Activated naive CD8-positive, alpha-beta T cell treated with anti-CD3 and anti-CD28 coated beads for 36 hours (primary cell): Measurements from ENCODE around the gene ARMC9. TPM values are rescaled to one million over a fixed set of nuclear protein-coding genes. Genes with fewer than 3 reads are reported as not detected.
"Not testable (repeated sequence)": the region's sequence is repeated elsewhere in the genome, so short reads cannot be mapped to it uniquely, and the experiment has no call there.

Experiments used
- DNase-seq: peaks from one replicate; pipeline ENCODE4 v3.0.0; 2021
- H3K27ac Mint-ChIP-seq: one replicate; pipeline ENCODE4 v1.8.0; 2022; ENCODE audit warnings: mild to moderate bottlenecking, moderate library complexity, mixed read lengths
- H3K27me3 Mint-ChIP-seq: one replicate; pipeline ENCODE4 v1.8.0; 2022; ENCODE audit warnings: mild to moderate bottlenecking, mixed read lengths
- H3K36me3 Mint-ChIP-seq: one replicate; pipeline ENCODE4 v1.8.0; 2021; ENCODE audit warnings: mild to moderate bottlenecking, mixed read lengths
- H3K4me1 Mint-ChIP-seq: one replicate; pipeline ENCODE4 v1.8.0; 2021; ENCODE audit warnings: mixed read lengths
- H3K4me3 Mint-ChIP-seq: one replicate; pipeline ENCODE4 v1.8.0; 2022; ENCODE audit warnings: mild to moderate bottlenecking, moderate library complexity, mixed read lengths
- H3K9me3 Mint-ChIP-seq: one replicate; pipeline ENCODE4 v1.8.0; 2022; ENCODE audit warnings: mixed read lengths
- total RNA-seq, 2 experiments: library from RNA; stranded (reverse); gene quantifications; one replicate each; pipeline ENCODE4 v1.2.3, GENCODE V29; 2021

The ARMC9 gene
- total RNA-seq, 2 experiments from 2014 or later, result 3.9 to 5.1 TPM

GRCh38 chr2:231347638-231348037 is 149.2 kb downstream of the ARMC9 start:
- no peaks in the 10 kb centered on the region for H3K36me3 Mint-ChIP-seq

DNA sequence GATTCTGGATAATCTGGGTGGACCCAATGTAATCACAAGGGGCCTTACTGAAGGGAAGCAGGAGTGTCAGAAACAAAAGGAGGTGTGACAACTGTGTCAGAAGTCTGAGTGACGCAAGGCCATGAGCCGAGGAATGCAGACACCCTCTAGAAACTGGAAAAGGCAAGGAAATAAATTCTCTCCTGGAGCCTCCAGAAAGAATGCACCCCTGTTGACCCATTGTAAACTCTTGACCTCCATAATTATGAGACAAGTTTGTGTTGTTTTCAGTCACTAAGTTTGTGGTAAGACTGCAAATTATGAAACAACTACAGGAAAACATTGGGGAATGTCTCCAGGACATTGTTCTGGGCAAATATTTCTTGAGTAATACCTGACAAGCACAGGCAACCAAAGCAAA is 149.7 kb downstream of the ARMC9 start:
- no peaks in the 10 kb centered on the region for H3K4me1 Mint-ChIP-seq
- H3K9me3 Mint-ChIP-seq, result no peaks in the 10 kb centered on the region
- H3K27me3 Mint-ChIP-seq, result no peaks in the 10 kb centered on the region
- no peak for DNase-seq
- no peak overlapping the region for H3K4me3 Mint-ChIP-seq
- H3K36me3 Mint-ChIP-seq, result no peaks in the 10 kb centered on the region
- no peak overlapping the region for H3K27ac Mint-ChIP-seq

More at GRCh38 chr2:231347638-231348037, 149.2 kb downstream of the ARMC9 start:
- no peaks in the 10 kb centered on the region for H3K4me1 Mint-ChIP-seq
- no peaks in the 10 kb centered on the region for H3K27me3 Mint-ChIP-seq
- no peak overlapping the region for H3K27ac Mint-ChIP-seq
- H3K4me3 Mint-ChIP-seq, result no peak overlapping the region
- H3K9me3 Mint-ChIP-seq, result no peaks in the 10 kb centered on the region
- DNase-seq, result no peak

DNA sequence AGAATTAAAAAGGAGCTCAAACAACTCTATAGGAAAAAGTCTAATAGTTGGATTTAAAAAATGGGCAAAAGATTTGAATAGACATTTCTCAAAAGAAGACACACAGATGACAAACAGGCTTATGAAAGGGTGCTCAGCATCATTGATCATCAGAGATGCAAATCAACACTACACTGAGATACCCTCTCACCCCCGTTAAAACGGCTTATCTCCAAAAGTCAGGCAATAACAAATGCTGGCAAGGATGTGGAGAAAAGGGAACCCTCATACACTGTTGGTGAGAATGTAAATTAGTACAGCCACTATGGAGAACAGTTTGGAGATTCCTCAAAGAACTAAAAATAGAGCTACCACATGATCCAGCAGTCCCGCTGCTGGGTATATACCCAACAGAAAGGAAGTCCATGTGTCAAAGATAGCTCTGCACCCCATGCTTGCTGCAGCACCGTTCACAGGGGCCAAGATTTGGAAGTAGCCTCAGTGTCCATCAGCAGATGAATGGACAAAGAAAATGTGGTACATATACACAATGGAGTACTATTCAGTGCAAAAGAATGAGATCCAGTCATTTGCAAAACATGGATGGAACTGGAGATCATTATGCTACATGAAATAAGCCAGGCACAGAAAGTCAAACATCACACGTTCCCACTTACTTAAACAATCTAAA is 150.4 kb downstream of the ARMC9 start:
- H3K4me3 Mint-ChIP-seq, result no peak overlapping the region
- H3K27ac Mint-ChIP-seq, result no peak overlapping the region
- DNase-seq, result no peak
- H3K27me3 Mint-ChIP-seq, result no peaks in the 10 kb centered on the region
- no peaks in the 10 kb centered on the region for H3K36me3 Mint-ChIP-seq
- H3K9me3 Mint-ChIP-seq, result no peaks in the 10 kb centered on the region
- H3K4me1 Mint-ChIP-seq, result no peaks in the 10 kb centered on the region

GRCh38 chr2:231349374-231349735 is 150.9 kb downstream of the ARMC9 start:
- H3K27ac Mint-ChIP-seq, H3K4me1 Mint-ChIP-seq, H3K27me3 Mint-ChIP-seq, H3K4me3 Mint-ChIP-seq, H3K9me3 Mint-ChIP-seq, DNase-seq, H3K36me3 Mint-ChIP-seq: not testable (repeated sequence)

GRCh38 chr2:231351648-231352047 is 153.2 kb downstream of the ARMC9 start:
- Mint-ChIP-seq H3K4me1 (no peaks in the 10 kb centered on the region), H3K9me3 (no peaks in the 10 kb centered on the region), H3K27ac (no peak overlapping the region), H3K36me3 (no peaks in the 10 kb centered on the region), H3K4me3 (no peak overlapping the region), H3K27me3 (no peaks in the 10 kb centered on the region)
- DNase-seq, result no peak

- H3K27ac Mint-ChIP-seq, result no peak overlapping the region
- no peaks in the 10 kb centered on the region for H3K4me1 Mint-ChIP-seq
- H3K27me3 Mint-ChIP-seq, result no peaks in the 10 kb centered on the region
- H3K36me3 Mint-ChIP-seq, result no peaks in the 10 kb centered on the region
- no peak for DNase-seq
- no peaks in the 10 kb centered on the region for H3K9me3 Mint-ChIP-seq
- no peak overlapping the region for H3K4me3 Mint-ChIP-seq
Observed at GRCh38 chr2:231353469-231353868, 155.0 kb downstream of the ARMC9 start.

DNA sequence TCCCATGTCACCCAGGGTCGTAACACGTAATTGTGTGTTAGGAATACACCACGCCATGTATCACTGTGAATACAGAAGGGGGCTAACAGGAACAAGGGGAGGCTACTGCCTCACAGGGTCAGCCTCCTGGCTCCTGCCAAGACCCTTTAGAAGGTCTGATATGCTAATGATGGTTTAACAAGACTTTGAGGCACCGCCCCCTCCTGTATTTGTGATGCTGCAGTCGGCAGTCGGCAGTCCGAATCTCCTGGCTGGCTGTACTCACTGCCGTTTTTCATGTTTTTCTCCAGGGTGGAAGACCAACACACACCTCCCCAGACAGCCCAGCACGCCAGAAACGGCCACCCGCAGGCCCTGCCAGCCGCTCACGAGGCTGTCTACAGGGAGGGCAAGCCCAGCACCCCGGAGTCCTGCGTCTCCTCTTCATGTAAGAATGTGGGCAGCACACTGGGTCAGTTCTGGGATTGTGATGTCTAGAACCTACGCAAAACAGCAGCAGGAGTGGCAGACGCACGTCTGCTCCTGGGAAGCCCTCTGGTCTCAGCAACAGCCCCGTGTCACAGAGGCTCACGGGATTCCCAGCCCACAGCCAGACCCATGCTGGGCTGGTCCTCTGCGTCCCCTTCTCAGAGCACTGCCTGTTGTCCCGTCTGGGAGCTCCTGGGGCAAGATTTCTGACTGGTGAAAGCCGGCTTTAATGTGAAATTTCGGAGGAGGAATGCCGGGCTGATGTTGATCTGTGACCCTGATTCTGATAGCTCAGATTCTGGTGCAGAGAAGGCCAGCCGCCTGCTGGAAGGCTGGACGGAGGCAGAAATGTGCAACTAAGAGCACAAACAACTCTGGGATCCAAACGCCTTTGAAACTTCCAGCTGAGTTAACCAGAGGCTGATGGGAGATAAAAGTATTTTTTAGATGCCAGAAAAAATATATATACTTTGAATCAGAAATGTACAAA is 157.4 kb downstream of the ARMC9 start:
- no peak for DNase-seq
- Mint-ChIP-seq H3K9me3 (no peaks in the 10 kb centered on the region), H3K27ac (no peak overlapping the region), H3K4me3 (no peak overlapping the region), H3K36me3 (no peaks in the 10 kb centered on the region), H3K27me3 (no peaks in the 10 kb centered on the region), H3K4me1 (no peaks in the 10 kb centered on the region)

- H3K9me3 Mint-ChIP-seq, result no peaks in the 10 kb centered on the region
Observed at GRCh38 chr2:231356466-231356844, 158.0 kb downstream of the ARMC9 start.

DNA sequence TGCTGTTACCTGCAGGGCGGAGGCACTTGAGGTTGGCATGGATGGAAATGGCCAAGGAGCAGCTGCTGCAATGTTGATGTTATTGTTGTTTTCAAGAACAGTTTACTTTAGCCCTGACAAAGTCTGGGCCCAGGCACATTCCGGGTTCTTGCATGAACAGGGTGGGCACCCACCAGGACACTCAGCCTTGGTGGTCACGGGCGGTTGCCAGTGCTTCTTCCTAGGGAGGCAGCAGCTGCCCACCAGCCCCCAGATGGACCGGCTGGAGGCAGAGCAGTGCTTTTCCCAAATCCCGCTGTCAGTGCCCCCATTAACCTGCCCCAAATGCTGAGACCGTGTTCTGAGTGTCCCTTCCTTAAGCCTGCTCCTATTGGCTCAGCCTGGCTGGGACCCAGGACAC is 158.6 kb downstream of the ARMC9 start:
- DNase-seq, result no peak
- H3K9me3 Mint-ChIP-seq, result no peaks in the 10 kb centered on the region
- H3K4me1 Mint-ChIP-seq, result no peaks in the 10 kb centered on the region
- no peak overlapping the region for H3K4me3 Mint-ChIP-seq
- no peak overlapping the region for H3K27ac Mint-ChIP-seq
- no peaks in the 10 kb centered on the region for H3K36me3 Mint-ChIP-seq
- no peaks in the 10 kb centered on the region for H3K27me3 Mint-ChIP-seq

More at GRCh38 chr2:231356466-231356844, 158.0 kb downstream of the ARMC9 start:
- H3K36me3 Mint-ChIP-seq, result no peaks in the 10 kb centered on the region
- H3K4me1 Mint-ChIP-seq, result no peaks in the 10 kb centered on the region
- no peak for DNase-seq
- no peaks in the 10 kb centered on the region for H3K27me3 Mint-ChIP-seq
- no peak overlapping the region for H3K27ac Mint-ChIP-seq
- no peak overlapping the region for H3K4me3 Mint-ChIP-seq

GRCh38 chr2:231357931-231358330 is 159.5 kb downstream of the ARMC9 start:
- H3K36me3 Mint-ChIP-seq, result no peaks in the 10 kb centered on the region
- no peak overlapping the region for H3K27ac Mint-ChIP-seq
- H3K27me3 Mint-ChIP-seq, result no peaks in the 10 kb centered on the region
- no peaks in the 10 kb centered on the region for H3K4me1 Mint-ChIP-seq
- no peak overlapping the region for H3K4me3 Mint-ChIP-seq
- DNase-seq, result no peak
- H3K9me3 Mint-ChIP-seq, result no peaks in the 10 kb centered on the region

GRCh38 chr2:231359441-231359840 is 161.0 kb downstream of the ARMC9 start:
- Mint-ChIP-seq H3K4me3 (no peak overlapping the region), H3K27me3 (no peaks in the 10 kb centered on the region), H3K27ac (no peak overlapping the region), H3K4me1 (no peaks in the 10 kb centered on the region), H3K9me3 (no peaks in the 10 kb centered on the region), H3K36me3 (no peaks in the 10 kb centered on the region)
- no peak for DNase-seq

DNA sequence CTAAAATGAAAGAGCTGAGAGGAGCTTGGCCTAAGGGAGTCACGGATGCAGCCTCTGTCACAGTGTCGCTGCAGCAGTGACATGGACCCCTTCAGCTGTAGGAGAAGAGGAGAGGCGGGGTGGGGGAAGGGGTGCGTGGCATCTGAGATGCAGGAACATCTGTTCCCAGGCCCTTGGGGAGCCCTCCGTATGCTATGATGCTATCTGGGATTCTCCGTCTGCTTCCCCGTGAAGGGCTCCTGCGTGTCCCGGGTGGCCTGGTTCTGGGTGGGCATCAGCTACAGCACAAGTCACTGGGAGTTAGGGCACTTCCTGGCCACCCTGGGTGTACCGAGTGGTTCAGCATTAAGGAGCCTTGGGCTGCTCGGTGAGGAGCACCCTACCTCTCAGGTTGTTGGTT is 161.5 kb downstream of the ARMC9 start:
- H3K4me1 Mint-ChIP-seq, result no peaks in the 10 kb centered on the region
- H3K4me3 Mint-ChIP-seq, result no peak overlapping the region
- H3K27ac Mint-ChIP-seq, result no peak overlapping the region

GRCh38 chr2:231360401-231360800 is 162.0 kb downstream of the ARMC9 start:
- no peaks in the 10 kb centered on the region for H3K9me3 Mint-ChIP-seq
- H3K4me1 Mint-ChIP-seq, result no peaks in the 10 kb centered on the region
- no peak overlapping the region for H3K27ac Mint-ChIP-seq
- no peak overlapping the region for H3K4me3 Mint-ChIP-seq
- H3K36me3 Mint-ChIP-seq, result no peaks in the 10 kb centered on the region
- DNase-seq, result no peak
- no peaks in the 10 kb centered on the region for H3K27me3 Mint-ChIP-seq

More for the DNA sequence above, 161.5 kb downstream of the ARMC9 start:
- H3K27me3 Mint-ChIP-seq, result no peaks in the 10 kb centered on the region
- H3K36me3 Mint-ChIP-seq, result no peaks in the 10 kb centered on the region
- no peaks in the 10 kb centered on the region for H3K9me3 Mint-ChIP-seq
- no peak for DNase-seq

DNA sequence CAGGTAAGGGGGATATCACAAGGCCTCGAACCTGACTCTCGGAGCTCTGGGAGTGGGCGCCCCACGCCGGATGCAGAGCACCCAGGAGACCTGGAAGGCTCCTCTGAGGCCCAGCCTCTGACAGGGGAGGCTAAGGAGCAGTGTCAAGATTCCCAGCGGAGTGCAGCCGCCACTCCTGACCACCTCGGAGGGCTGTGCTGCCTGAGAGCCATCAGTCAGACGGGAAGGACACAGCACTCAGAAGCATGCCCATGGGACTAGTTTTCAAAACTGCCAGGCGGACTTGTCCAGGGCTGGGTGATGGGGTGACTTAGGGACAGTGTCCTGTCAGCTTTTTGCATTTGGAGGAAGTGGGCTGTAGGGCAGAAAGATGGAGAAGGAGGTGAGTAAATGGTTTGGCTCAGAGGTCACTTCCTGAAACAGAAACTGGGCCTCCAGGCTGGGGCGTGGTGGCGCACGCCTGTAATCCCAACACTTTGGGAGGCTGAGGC is 162.5 kb downstream of the ARMC9 start:
- H3K36me3 Mint-ChIP-seq, result no peaks in the 10 kb centered on the region
- no peak overlapping the region for H3K27ac Mint-ChIP-seq
- DNase-seq, result no peak
- H3K4me1 Mint-ChIP-seq, result no peaks in the 10 kb centered on the region
- no peak overlapping the region for H3K4me3 Mint-ChIP-seq
- no peaks in the 10 kb centered on the region for H3K9me3 Mint-ChIP-seq
- H3K27me3 Mint-ChIP-seq, result no peaks in the 10 kb centered on the region

GRCh38 chr2:231361701-231362554 is 163.5 kb downstream of the ARMC9 start:
- no peak for DNase-seq
- no peaks in the 10 kb centered on the region for H3K27me3 Mint-ChIP-seq
- no peaks in the 10 kb centered on the region for H3K4me1 Mint-ChIP-seq
- no peaks in the 10 kb centered on the region for H3K36me3 Mint-ChIP-seq
- H3K27ac Mint-ChIP-seq, result peak overlapping the region; percentile 47
- H3K4me3 Mint-ChIP-seq, result no peak overlapping the region
- H3K9me3 Mint-ChIP-seq, result no peaks in the 10 kb centered on the region
